CD4-positive, alpha-beta T cell treated with Interleukin-6 for 4 hours (primary cell): ENCODE data around the gene CARM1.
"Not testable (repeated sequence)": the region's sequence is repeated elsewhere in the genome, so short reads cannot be mapped to it uniquely, and the experiment has no call there.

Experiments
- DNase-seq: peaks from one replicate; pipeline ENCODE4 v3.0.0-alpha.2; 2020; ENCODE audit warnings: mixed read lengths

Gene CARM1

DNA sequence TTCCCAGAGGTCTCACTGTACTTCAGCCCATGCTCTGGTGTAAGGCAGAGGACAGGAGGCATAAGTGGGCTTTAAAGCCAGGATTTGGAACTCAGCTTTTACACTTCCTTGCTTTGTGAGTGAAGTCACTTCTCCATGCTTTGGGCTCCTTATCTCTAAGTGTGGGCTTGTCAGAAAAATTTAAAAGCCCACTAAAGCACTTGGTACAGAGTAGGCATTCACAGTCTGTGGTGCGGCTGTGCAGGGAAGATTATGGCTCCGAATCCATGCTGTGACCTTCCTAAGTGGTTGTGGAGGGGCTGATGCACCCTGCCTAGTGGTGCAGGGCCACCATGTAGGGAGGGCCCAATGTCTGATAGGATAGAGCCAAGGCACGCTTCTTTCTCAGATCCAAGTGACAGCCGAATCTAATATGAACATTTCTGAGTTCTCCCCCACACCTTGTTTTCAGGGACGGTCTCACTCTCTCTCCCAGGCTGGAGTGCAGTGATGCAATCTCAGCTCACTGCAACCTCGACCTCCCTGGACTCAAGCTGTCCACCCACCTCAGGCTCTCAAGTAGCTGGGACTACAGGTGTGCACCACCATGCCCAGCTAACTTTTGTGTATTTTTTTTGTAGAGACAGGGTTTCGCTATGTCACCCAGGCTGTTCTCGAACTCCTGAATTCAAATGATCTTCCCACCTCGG lies 64.2 kb downstream of the CARM1 start:
- no peak for DNase-seq

DNA sequence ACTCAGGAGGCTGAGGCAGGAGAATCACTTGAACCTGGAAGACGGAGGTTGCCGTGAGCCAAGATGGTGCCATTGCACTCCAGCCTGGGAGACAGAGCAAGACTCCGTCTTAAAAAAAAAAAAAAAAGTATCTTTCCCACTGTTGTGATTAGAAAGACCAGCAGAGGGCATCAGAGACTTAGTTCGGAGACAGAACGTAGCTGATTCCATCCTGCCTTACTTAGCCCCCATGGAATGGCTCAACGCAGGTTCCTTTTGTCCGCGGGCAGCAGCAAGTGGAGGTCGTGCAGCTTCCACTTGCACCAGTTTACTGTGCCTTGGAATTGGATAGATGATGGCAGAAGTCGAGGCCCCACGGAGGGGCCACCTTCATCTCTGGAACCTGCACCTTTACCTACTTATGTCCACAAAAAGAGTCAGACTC lies 65.3 kb downstream of the CARM1 start:
- DNase-seq: peak; percentile 47

DNA sequence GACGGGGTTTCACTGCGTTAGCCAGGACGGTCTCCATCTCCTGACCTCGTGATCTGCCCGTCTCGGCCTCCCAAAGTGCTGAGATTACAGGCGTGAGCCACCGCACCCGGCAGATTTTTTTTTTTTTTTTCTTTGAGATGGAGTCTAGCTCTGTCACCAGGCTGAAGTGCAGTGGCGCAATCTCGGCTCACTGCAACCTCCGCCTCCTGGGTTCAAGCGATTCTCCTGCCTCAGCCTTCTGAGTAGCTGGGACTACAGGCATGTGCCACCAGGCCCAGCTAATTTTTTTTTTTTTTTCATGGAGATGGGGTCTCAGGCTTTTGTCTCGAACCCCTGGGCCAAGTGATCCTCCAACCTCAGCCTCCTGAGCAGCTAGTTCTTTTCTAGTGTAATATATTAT lies 70.3 kb downstream of the CARM1 start:
- DNase-seq: not testable (repeated sequence)

DNA sequence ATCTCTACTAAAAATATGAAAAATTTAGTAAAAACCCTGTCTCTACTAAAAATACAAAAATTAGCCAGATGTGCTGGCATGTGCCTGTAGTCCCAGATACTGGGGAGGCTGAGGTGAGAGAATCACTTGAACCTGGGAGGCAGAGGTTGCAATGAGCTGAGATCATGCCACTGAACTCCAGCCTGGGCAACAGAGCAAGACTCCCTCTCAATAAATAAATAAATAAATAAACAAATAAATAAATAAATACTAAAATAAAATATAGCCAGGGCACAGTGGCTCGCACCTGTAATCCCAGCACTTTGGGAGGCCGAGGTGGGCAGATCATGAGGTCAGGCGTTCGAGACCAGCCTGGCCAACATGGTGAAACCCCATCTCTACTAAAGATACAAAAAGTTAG lies 72.1 kb downstream of the CARM1 start:
- DNase-seq: not testable (repeated sequence)

DNA sequence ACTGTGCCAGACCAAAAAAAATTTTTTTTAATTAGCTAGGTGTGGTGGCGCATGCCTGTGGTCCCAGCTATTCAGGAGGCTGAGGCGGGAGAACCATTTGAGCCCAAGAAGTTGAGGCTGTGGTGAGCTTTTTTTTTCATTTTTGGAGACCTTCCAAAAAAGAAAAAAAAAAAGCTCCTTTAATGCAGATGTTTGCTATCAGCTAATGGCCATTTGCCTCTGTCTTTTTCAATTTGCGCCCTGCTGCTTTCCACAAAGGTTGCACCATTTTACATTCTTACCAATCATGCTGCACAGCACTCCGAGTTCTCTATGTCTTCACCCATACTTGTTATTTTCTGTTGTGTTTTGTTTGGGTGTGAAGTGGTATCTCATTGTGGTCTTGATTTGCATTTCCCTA lies 73.9 kb downstream of the CARM1 start:
- no peak for DNase-seq

DNA sequence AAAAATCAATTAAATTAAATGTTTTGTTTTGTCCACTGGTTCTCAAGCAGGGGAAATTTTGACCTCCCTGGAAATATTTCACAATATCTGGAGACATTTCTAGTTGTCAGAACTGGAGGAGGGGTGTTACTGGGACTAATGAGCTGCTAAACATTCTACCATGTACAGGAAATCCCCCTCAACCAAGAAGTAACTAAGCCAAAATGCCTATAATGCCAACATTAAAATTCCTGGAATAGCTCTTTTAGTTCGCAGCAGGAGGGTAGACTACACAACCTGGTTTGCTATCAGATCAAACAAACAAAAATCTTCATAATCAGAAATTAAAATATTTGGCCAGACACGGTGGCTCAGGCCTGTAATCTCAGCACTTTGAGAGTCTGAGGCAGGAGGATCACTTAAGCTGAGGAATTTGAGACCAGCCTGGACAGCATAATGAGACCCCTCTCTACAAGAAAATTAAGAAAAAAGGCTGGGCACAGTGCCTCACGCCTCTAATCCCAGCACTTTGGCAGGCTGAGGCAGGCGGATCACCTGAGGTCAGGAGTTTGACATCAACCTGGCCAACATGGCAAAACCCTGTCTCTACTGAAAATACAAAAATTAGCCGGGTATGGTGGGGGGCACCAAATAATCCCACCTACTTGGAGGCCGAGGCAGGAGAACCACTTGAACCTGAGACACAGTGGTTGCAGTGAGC lies 75.8 kb downstream of the CARM1 start:
- DNase-seq: no peak

DNA sequence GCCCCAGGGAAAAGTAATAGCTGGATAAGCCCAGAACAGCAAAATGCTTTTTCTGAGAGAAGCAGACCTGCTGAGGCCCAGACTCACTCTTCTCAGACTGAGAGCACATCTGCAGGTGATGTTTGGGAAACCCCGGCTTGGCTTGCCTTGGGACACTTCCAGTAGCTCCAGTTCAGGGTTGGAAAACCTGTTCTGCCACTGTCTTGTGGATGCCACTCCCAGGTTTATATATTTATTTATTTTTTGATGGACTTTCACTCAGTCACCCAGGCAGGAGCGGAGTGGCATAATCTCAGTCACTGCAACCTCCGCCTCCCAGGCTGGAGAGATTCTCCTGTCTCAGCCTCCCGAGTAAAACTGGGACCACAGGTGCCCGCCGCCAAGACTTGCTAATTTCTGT lies 81.5 kb downstream of the CARM1 start:
- no peak for DNase-seq

DNA sequence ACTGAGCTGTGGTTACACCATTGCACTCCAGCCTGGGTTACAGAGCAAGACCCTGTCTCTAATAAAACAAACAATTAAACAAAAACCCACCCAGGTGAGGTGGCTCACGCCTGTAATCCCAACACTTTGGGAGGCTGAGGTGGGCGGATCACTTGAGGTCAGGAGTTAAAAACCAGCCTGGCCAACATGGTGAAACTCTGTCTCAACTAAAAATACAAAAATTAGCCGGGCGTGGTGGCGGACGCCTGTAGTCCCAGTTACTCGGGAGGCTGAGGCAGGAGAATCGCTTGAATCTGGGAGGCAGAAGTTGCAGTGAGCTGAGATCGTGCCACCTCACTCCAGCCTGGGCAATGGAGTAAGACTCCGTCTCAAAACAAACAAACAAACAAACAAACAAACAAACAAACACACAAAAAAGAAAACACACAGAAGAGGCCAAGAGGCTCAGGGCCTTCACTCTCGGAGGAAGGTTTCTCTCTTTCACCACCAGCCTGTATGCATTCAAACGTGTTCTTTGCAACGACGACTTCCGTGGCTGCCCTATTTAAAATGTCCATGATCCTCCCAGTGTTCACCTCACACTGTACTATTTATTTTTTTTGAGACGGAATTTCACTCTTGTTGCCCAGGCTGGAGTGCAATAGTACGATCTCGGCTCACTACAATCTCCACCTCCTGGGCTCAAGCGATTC lies 88.1 kb downstream of the CARM1 start:
- not testable (repeated sequence) for DNase-seq

DNA sequence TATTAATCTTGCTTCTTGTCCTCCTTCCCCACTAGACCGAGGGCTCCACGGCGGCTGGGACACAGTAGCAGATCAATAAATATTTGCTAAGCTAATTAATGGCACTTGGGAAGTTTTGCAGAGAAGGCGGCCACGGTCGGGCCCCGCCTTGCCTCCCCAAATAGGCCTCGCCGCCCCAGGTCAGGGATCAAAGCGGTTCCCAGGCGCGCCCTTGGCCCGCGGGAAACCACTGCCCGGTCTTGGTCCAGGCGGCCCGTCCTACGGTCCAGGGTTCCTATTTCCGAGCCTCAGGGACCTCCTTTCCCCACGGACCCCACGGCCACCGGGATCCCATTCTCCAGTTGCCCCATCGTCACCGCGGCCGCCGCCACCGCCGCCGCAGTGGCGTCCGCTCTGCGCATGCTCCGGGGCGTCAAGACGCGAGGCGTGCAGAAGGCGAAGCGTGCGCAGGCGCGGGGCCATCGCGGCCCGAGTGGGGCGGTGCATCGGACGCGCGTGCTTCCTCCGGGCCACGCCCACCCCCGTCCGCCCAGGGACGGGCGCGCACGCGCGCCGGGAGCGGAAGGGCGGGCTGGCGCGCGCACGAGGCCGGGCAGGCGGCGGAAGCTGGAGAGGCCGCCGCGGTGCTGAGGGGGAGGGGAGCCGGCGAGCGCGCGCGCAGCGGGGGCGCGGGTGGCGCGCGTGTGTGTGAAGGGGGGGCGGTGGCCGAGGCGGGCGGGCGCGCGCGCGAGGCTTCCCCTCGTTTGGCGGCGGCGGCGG lies 89.1 kb downstream of the CARM1 start, which contains the start of gene SMARCA4:
Gene SMARCA4, plus strand, starts transcription at position 717 of the 759 bp plus-strand sequence. CDS start 23,122 bp downstream, outside the sequence.
- DNase-seq: peak; percentile 99

DNA sequence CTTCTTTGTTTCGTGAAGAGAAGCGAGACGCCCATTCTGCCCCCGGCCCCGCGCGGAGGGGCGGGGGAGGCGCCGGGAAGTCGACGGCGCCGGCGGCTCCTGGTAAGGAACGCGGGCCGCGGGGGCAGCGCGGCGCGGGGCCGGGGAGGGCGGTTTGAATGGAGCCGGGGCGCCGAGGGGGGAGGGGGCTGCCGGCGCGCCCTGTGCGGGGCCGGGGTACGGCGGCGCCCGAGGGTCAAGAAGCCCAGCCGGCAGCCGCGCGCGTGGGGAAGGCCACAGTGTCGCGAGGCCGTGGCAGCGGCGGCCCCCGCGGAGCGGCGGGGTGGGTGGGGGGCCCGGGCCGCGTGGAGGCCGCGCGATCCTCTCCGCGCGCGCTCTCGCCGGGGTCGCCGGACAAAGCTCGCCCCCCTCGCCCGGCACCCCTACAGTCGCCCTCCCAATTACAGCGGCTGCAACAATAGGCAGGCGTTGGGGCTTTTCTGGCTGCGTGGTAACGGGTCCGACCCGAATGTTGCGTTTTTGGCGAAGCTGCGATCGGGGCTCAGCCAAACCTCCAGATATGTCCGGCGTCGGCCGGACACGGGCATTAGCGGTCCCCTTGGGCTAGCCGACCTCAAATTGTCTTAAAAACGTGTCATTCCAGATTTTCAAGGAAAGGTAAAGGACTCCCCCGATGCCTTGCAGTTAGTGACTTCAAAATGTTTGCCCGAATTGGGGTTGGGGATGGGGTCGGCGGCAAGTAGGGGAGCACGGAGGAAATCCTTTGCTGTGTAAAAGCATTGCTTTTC lies 89.9 kb downstream of the CARM1 start:
- no peak for DNase-seq

DNA sequence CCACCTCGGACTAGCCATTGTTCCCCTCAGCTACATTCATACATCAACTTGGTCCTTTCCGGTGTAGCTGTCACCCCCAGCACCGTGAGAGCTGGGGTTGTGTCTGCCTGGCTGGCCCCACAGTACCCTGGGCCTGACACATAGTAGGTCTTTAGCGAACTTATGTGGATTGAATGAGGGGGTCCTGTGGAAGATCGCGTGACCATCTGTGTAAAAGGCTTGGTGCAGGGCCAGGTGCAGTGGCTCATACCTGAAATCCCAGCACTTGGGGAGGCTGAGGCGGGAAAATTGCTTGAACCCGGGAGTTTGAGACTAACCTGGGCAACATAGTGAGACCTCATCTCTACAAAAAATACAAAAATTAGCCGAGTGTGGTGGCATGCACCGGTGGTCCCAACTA lies 91.5 kb downstream of the CARM1 start:
- DNase-seq: no peak

DNA sequence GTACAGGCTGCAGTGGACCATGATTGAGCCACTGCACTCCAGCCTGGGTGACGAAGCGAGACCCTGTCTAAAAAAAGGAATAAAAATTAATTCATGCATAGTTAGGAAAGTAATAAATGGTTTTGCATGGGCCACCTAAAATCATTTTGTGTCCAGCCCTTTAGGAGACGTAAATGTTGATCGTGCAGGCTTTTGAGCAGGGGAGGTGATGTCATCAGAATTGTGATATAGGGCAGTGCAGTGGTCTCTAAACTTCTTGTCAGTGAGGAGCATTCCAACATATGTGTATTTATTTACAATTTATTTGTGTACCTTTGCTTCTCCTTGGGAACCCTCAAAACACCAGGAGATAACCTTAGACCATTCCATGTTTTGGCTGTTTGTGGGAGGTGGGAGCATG lies 92.5 kb downstream of the CARM1 start:
- DNase-seq: no peak

DNA sequence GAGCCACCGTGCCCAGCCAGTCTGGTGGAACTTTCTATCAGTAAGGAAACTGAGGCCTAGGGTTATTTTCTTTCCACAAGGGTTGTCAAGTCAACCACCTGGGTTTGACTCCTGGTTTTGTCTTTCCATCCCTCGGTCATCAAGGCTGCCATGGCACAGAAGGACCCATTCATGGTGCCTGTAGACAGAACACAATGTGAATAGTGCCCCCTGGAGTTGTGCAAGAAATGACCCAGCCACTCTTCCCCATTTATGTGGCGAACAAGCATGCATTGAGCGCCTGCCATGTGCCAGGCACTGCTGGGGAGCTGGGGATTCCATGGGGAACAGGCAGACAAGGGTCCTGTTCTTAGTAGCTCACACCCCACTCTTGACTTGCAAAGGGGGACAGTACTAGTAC lies 93.5 kb downstream of the CARM1 start:
- DNase-seq: no peak

DNA sequence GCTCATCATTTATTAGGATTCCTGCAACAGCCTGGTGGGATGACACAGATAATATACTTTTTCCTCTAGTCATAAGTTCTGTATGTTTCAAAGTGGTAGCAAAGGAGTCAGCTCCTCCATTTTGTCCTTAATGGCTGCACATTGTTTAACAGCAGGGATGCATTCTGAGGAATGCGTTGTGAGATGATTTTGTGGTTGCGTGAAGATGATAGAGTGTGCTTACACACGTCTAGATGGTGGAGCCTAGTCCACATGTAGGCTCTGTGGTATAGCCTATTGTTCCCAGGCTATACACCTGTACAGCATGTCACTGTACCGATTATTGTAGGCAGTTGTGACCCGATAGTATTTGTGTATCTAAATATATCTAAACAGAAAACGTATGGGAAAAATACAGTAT lies 94.0 kb downstream of the CARM1 start:
- no peak for DNase-seq

DNA sequence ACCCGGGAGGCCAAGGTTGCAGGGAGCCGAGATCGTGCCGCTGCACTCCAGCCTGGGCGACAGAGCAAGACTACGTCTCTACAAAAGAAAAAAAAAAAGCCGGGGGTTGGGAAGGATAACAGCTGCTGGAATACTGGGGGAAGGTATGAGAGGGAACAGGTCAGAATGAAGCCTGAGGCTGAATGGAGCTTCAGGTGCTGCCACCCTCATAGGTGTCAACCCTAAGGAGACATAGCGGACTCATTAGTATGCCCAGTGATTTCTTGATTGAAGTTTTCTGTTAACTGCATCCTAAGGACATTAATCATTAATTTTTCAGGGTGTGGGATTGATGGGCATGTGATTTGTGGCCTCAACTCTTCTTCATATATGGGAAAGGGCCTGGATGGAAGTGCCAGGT lies 95.5 kb downstream of the CARM1 start:
- DNase-seq: no peak

DNA sequence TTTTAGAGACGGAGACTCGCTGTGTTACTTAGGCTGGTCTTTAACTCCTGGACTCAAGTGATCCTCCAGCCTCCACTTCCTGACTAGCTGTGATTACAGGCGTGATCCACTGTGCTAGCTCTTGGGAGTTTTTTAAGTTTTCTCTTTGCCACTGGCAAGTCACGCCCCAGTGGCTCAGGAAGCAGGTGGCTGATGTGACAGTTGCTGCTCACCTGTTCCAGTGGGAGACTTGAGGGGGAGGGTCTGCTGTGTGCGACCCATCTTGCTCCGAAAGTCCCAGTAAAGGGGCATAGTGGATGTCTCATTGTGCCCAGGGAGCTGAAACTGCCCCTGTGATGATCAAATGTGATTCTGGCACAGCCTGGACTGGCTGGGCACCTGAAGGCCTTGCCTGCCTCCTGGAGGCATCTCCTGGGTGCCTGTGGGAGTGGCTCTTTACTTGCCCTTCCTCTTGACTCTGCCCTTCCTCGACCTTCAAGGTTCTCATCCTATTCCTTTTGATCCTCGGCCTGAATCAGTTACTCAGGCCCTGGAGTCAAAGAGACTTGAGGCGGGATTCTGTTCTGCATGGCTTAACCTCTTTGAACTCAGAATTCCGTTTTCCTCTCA lies 97.3 kb downstream of the CARM1 start:
- peak; percentile 7 for DNase-seq

DNA sequence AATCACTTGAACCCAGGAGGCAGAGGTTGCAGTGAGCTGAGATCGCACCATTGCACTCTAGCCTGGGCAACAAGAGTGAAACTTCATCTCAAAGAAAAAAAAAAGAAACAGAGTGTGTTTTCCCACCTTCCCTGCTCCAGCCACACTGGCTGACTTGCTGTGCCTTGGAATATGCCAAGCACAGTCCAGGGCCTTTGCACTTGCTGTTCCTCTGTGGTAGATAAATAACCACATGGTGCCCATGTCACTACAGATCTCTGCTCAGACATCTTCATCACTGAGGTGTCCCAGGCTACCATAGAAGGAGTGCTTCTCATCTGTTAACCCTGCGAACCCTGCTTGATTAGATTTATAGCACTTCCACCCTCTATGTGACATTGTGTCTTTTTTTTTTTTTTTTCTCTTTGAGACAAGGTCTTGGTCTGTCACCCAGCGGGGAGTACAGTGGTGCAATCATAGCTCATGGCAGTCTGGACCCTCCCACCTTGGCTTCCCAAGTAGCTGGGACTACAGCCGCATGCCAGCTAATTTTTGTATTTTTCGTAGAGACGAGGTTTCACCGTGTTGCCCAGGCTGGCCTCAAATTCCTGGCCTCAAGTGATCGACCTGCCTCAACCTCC lies 99.9 kb downstream of the CARM1 start:
- no peak for DNase-seq
